Ascending aorta (tissue), 2 donors: ENCODE results near the gene THRA. TPM values are rescaled to one million over a fixed set of nuclear protein-coding genes. Genes with fewer than 3 reads are reported as not detected.
A peak's percentile ranks its signal among the peaks of the same experiment; 100 is the strongest.

Experiments
- DNase-seq, 2 donors: peaks; one replicate each; pipeline ENCODE4 v3.0.0-alpha.2; 2019; ENCODE audit warnings: low spot score in 2 of 2
- H3K27ac ChIP-seq, 2 donors: fragments of 200-600 bp; sonication (generic); one replicate each; pipeline ENCODE4 v1.5.1; 2016 to 2017; ENCODE audit warnings: mild to moderate bottlenecking in 1 of 2
- H3K27me3 ChIP-seq: fragments of 200-600 bp; sonication (generic); one replicate; pipeline ENCODE4 v1.5.1; 2017
- H3K36me3 ChIP-seq, 2 donors: fragments of 200-600 bp; sonication (generic); one replicate each; pipeline ENCODE4 v1.5.1; 2016
- H3K4me1 ChIP-seq, 2 donors: fragments of 200-600 bp; sonication (generic); one replicate each; pipeline ENCODE4 v1.5.1; 2016 to 2017; ENCODE audit warnings: mild to moderate bottlenecking in 1 of 2
- H3K4me3 ChIP-seq, 2 donors: fragments of 200-600 bp; sonication (generic); one replicate each; pipeline ENCODE4 v1.5.1; 2016 to 2017; ENCODE audit warnings: mild to moderate bottlenecking in 1 of 2
- H3K9me3 ChIP-seq, 2 donors: fragments of 200-600 bp; sonication (generic); one replicate each; pipeline ENCODE4 v1.5.1; 2016
- intact Hi-C: fragments of 100-400 bp; cut with DNase I; formaldehyde crosslinking; loops from one replicate; pipeline ENCODE4 v1.15.1; 2023
- total RNA-seq: library from RNA; depleted of rRNA; stranded (reverse); fragments of >200 nt; gene quantifications from one replicate; pipeline ENCODE4 v1.1.0, GENCODE V29; 2016
- TF ChIP-seq, protein P1 (sequence below), 3 experiments: fragments of 200-600 bp in 2 of 3; fragments of 450-650 bp in 1 of 3; sonication (generic) in 2 of 3; IDR thresholded peaks; one replicate each; pipeline ENCODE4 v1.5.1; 2016 to 2019; ENCODE audit warnings: antibody characterized with exemption in 3 of 3, mild to moderate bottlenecking in 1 of 3, moderate library complexity in 1 of 3

The THRA gene
- total RNA-seq, 1 donor from 2014 or later = 35.4 TPM

DNA sequence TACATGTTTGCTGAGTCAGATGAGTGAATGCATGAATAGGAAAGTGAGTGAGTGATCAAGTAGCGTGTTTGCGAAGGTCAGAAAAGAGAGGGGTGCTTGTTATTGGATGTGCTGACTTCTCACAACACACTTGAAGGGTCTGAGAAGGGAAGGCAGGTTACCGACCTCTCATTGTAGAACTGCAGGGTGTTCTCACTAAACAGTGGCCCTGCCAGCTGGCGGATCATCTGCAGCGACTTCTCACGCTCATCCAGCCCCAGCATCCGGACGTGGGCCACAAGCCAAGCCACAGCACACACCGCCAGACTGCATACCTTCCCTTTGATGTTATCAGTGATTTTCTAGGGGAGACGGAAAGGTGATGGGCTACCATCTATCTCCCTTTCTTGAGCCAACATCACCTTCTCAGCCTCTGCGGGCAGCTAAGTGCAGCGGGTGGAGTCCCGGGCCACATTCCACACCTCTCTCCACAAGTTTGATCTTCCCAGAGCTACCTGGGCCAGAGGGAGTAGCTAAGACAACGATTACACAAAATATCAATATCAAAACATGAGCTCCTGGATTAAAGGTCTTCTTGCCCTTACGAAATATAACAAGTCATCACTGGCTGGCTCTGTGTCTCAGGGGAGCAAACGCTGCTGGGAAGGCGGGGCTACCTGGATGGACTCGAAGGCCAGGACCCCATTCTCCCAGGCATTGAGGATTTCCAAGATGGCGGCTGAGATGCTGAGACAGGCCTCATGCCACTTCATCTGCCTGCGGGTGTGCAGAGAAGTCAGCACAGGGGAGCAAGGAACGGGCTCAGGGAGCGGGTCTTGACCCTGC, 36.6 kb upstream of the THRA start:
- H3K9me3 ChIP-seq = no peaks in the 10 kb centered on the region
- intact Hi-C loops = no loop called here
- H3K4me1 ChIP-seq = peaks cover 0 to 11% of the 10 kb centered on the region in 2 donors
- H3K36me3 ChIP-seq = peaks cover 66 to 74% of the 10 kb centered on the region in 2 donors
- H3K27ac ChIP-seq = no peak overlapping the region
- no peak overlapping the region for H3K4me3 ChIP-seq
- no peaks in the 10 kb centered on the region for H3K27me3 ChIP-seq
- no peak for DNase-seq
- TF ChIP-seq, protein P1, sequence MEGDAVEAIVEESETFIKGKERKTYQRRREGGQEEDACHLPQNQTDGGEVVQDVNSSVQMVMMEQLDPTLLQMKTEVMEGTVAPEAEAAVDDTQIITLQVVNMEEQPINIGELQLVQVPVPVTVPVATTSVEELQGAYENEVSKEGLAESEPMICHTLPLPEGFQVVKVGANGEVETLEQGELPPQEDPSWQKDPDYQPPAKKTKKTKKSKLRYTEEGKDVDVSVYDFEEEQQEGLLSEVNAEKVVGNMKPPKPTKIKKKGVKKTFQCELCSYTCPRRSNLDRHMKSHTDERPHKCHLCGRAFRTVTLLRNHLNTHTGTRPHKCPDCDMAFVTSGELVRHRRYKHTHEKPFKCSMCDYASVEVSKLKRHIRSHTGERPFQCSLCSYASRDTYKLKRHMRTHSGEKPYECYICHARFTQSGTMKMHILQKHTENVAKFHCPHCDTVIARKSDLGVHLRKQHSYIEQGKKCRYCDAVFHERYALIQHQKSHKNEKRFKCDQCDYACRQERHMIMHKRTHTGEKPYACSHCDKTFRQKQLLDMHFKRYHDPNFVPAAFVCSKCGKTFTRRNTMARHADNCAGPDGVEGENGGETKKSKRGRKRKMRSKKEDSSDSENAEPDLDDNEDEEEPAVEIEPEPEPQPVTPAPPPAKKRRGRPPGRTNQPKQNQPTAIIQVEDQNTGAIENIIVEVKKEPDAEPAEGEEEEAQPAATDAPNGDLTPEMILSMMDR (IDR thresholded peaks at IDR 0.05) = no peak

- peaks cover 0 to 11% of the 10 kb centered on the region in 2 donors for H3K4me1 ChIP-seq
- peak overlapping the region in 1 of 2 donors; percentile 12 for H3K27ac ChIP-seq
- peak in 1 of 2 donors; percentile 86 for DNase-seq
- TF ChIP-seq, protein P1 (IDR thresholded peaks at IDR 0.05) = peak; percentile 86 to 94 (median 92)
- intact Hi-C loops = loop anchor here (1.0 kb wide), 1 partner anchor 14 kb away; no protein-coding TSS in a partner anchor
- H3K9me3 ChIP-seq = no peaks in the 10 kb centered on the region
- H3K36me3 ChIP-seq = peaks cover 69 to 74% of the 10 kb centered on the region in 2 donors
- H3K27me3 ChIP-seq = no peaks in the 10 kb centered on the region
- no peak overlapping the region for H3K4me3 ChIP-seq
Observed at GRCh38 chr17:40026816-40027613, 35.8 kb upstream of the THRA start.

- Histone ChIP-seq H3K36me3 (peaks cover 69 to 74% of the 10 kb centered on the region in 2 donors), H3K4me3 (no peak overlapping the region), H3K4me1 (peaks cover 0 to 11% of the 10 kb centered on the region in 2 donors), H3K27ac (peak overlapping the region in 1 of 2 donors; percentile 12), H3K9me3 (no peaks in the 10 kb centered on the region), H3K27me3 (no peaks in the 10 kb centered on the region)
- TF ChIP-seq, protein P1 (IDR thresholded peaks at IDR 0.05) = no peak
- intact Hi-C loops = loop anchor here (1.0 kb wide), 1 partner anchor 14 kb away; no protein-coding TSS in a partner anchor
- DNase-seq = no peak
Observed at GRCh38 chr17:40027614-40028012, 35.2 kb upstream of the THRA start.

- H3K27me3 ChIP-seq = no peaks in the 10 kb centered on the region
- H3K4me3 ChIP-seq = no peak overlapping the region
- peaks cover 73 to 79% of the 10 kb centered on the region in 2 donors for H3K36me3 ChIP-seq
- DNase-seq = no peak
- no peak overlapping the region for H3K27ac ChIP-seq
- TF ChIP-seq, protein P1 (IDR thresholded peaks at IDR 0.05) = no peak
- H3K4me1 ChIP-seq = peaks cover 0 to 7% of the 10 kb centered on the region in 2 donors
- no peaks in the 10 kb centered on the region for H3K9me3 ChIP-seq
- intact Hi-C loops = no loop called here
Observed at GRCh38 chr17:40028595-40028994, 34.2 kb upstream of the THRA start.

- peaks cover 0 to 5% of the 10 kb centered on the region in 2 donors for H3K4me1 ChIP-seq
- TF ChIP-seq, protein P1 (IDR thresholded peaks at IDR 0.05) = no peak
- intact Hi-C loops = no loop called here
- DNase-seq = no peak
- H3K27ac ChIP-seq = no peak overlapping the region
- H3K9me3 ChIP-seq = no peaks in the 10 kb centered on the region
- H3K27me3 ChIP-seq = no peaks in the 10 kb centered on the region
- peaks cover 76 to 86% of the 10 kb centered on the region in 2 donors for H3K36me3 ChIP-seq
- no peak overlapping the region for H3K4me3 ChIP-seq
Observed at GRCh38 chr17:40031706-40032105, 31.1 kb upstream of the THRA start.
